OCI-LY7 (cell line): ENCODE data around the gene PIK3CG.

ENCODE experiments used
- EZH2phosphoT487 ChIP-seq: fragments of 200-600 bp; sonication (generic); IDR thresholded peaks from 2 replicates; pipeline ENCODE4 v1.6.1; 2018; ENCODE audit warnings: low read depth, borderline replicate concordance, mild to moderate bottlenecking, mixed run types, antibody characterized with exemption, low read length, moderate library complexity, mixed read lengths
- TF ChIP-seq, protein P1 (sequence below): fragments of 200-600 bp; sonication (generic); conservative IDR thresholded peaks from 2 replicates; pipeline ENCODE4 v1.5.1; 2014; ENCODE audit warnings: mild to moderate bottlenecking, antibody characterized with exemption, low read length, moderate library complexity, mixed read lengths

- TF ChIP-seq, protein P1, sequence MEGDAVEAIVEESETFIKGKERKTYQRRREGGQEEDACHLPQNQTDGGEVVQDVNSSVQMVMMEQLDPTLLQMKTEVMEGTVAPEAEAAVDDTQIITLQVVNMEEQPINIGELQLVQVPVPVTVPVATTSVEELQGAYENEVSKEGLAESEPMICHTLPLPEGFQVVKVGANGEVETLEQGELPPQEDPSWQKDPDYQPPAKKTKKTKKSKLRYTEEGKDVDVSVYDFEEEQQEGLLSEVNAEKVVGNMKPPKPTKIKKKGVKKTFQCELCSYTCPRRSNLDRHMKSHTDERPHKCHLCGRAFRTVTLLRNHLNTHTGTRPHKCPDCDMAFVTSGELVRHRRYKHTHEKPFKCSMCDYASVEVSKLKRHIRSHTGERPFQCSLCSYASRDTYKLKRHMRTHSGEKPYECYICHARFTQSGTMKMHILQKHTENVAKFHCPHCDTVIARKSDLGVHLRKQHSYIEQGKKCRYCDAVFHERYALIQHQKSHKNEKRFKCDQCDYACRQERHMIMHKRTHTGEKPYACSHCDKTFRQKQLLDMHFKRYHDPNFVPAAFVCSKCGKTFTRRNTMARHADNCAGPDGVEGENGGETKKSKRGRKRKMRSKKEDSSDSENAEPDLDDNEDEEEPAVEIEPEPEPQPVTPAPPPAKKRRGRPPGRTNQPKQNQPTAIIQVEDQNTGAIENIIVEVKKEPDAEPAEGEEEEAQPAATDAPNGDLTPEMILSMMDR, result no peak
- TF ChIP-seq EZH2phosphoT487, result no peak
These were observed 87.7 kb downstream of the PIK3CG start for GRCh38 chr7:106952658-106953231.
